Fibroblast of lung (primary cell): ENCODE data around the gene SPOCK1.

Source experiments
- EZH2 ChIP-seq: IDR thresholded peaks from 2 replicates; pipeline ENCODE4 v1.5.1; 2012; ENCODE audit warnings: low read length, control low read depth, mild to moderate bottlenecking; ENCODE audit errors: missing control alignments
- TF ChIP-seq, protein P1 (sequence below), 2 donors: IDR thresholded peaks in 1 of 2; conservative IDR thresholded peaks in 1 of 2; 1 replicate in 1 of 2; 2 replicates in 1 of 2; pipeline ENCODE4 v1.5.1; 2011 to 2012; ENCODE audit warnings: low read length in 2 of 2, control low read depth in 1 of 2, inconsistent platforms in 1 of 2, low read depth in 1 of 2, mild to moderate bottlenecking in 1 of 2

DNA sequence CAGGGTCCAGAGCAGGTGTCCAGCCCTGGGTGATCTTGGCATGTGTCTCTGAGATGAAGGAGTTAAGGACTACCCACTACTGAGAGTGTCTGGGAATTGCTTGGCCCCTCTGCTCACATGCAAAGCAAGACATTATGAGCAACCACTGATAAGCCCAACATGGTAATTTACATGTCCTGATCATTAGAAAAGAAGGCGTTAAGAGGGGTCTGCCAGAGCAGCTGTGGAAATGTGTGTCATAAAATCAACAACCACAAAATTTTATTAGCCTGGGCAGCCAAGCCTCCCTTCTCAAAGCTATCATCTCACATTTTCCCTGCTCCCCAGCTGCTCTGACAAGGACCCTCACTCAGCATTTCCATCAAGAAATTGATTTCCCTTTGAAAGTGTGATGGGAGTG, 351.0 kb downstream of the SPOCK1 start:
- TF ChIP-seq, protein P1, sequence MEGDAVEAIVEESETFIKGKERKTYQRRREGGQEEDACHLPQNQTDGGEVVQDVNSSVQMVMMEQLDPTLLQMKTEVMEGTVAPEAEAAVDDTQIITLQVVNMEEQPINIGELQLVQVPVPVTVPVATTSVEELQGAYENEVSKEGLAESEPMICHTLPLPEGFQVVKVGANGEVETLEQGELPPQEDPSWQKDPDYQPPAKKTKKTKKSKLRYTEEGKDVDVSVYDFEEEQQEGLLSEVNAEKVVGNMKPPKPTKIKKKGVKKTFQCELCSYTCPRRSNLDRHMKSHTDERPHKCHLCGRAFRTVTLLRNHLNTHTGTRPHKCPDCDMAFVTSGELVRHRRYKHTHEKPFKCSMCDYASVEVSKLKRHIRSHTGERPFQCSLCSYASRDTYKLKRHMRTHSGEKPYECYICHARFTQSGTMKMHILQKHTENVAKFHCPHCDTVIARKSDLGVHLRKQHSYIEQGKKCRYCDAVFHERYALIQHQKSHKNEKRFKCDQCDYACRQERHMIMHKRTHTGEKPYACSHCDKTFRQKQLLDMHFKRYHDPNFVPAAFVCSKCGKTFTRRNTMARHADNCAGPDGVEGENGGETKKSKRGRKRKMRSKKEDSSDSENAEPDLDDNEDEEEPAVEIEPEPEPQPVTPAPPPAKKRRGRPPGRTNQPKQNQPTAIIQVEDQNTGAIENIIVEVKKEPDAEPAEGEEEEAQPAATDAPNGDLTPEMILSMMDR (conservative IDR thresholded peaks at IDR 0.05 in 1 of 2, IDR thresholded peaks at IDR 0.05 in 1 of 2; ENCODE audit: low read depth in 1 of 2, low read length in 2 of 2), result no peak
- no peak for TF ChIP-seq EZH2
